Smooth muscle cell (in vitro differentiated cells): ENCODE measurements around the gene DENND5B. TPM values are rescaled to one million over a fixed set of nuclear protein-coding genes. Genes with fewer than 3 reads are reported as not detected.

Experiments
- DNase-seq: peaks from one replicate; lab custom pipeline; 2025; ENCODE audit not compliant: unreplicated experiment; lab: John Stamatoyannopoulos, UW
- H2AFZ ChIP-seq: fragments of 200-600 bp; sonication (generic); 2 replicates; pipeline ENCODE4 v1.6.0; 2016; ENCODE audit warnings: antibody characterized with exemption, low read depth, mild to moderate bottlenecking
- H3F3A ChIP-seq: fragments of 200-600 bp; sonication (generic); 2 replicates; pipeline ENCODE4 v1.6.0; 2017; ENCODE audit warnings: antibody characterized with exemption, low read depth
- H3K27ac ChIP-seq: fragments of 200-600 bp; sonication (generic); 2 replicates; pipeline ENCODE4 v1.5.1; 2016; ENCODE audit warnings: low read depth, mild to moderate bottlenecking
- H3K27me3 ChIP-seq: fragments of 200-600 bp; sonication (generic); 2 replicates; pipeline ENCODE4 v1.6.1; 2016; ENCODE audit warnings: low read depth, mild to moderate bottlenecking
- H3K36me3 ChIP-seq: fragments of 200-600 bp; sonication (generic); 2 replicates; pipeline ENCODE4 v1.5.1; 2016; ENCODE audit warnings: low read depth
- H3K4me1 ChIP-seq: fragments of 200-600 bp; sonication (generic); 2 replicates; pipeline ENCODE4 v1.5.1; 2016; ENCODE audit warnings: low read depth
- H3K4me2 ChIP-seq: fragments of 200-600 bp; sonication (generic); 2 replicates; pipeline ENCODE4 v1.6.0; 2016; ENCODE audit warnings: mild to moderate bottlenecking
- H3K4me3 ChIP-seq: fragments of 200-600 bp; sonication (generic); 2 replicates; pipeline ENCODE4 v1.5.1; 2016; ENCODE audit warnings: mild to moderate bottlenecking
- H3K79me2 ChIP-seq: fragments of 200-600 bp; sonication (generic); 2 replicates; pipeline ENCODE4 v1.6.0; 2016; ENCODE audit warnings: low read depth, mild to moderate bottlenecking
- H3K9ac ChIP-seq: fragments of 200-600 bp; sonication (generic); 2 replicates; pipeline ENCODE4 v1.6.0; 2016; ENCODE audit warnings: low read depth
- H3K9me3 ChIP-seq: fragments of 200-600 bp; sonication (generic); replicated peaks from 2 replicates; pipeline ENCODE4 v1.5.1; 2016; ENCODE audit warnings: low read depth
- H4K20me1 ChIP-seq: fragments of 200-600 bp; sonication (generic); 2 replicates; pipeline ENCODE4 v1.6.0; 2016; ENCODE audit warnings: low read depth
- WGBS: methylation state at CpG from one replicate; pipeline ENCODE4 v1.1.7; 2016; ENCODE audit warnings: low lambda C conversion rate; 5-methylcytosine and 5-hydroxymethylcytosine counted together
- polyA plus RNA-seq: library from polyadenylated mRNA; unstranded; fragments of >200 nt; fragmentation: Nextera tagmentation; extraction: Ambion mirVana; gene quantifications from 2 replicates; pipeline ENCODE4 v1.2.1, GENCODE V29; 2016
- total RNA-seq: library from RNA; depleted of rRNA; stranded (reverse); fragments of >200 nt; gene quantifications from 2 replicates; pipeline ENCODE4 v1.2.3, GENCODE V29; 2014
- TF ChIP-seq, protein P1 (sequence below): fragments of 200-600 bp; sonication (generic); IDR thresholded peaks from 2 replicates; pipeline ENCODE4 v1.5.1; 2017; ENCODE audit warnings: borderline replicate concordance, mild to moderate bottlenecking, antibody characterized with exemption; ENCODE audit not compliant: insufficient read depth, poor library complexity, severe bottlenecking

Gene DENND5B
- total and polyA plus RNA-seq, 2 experiments from 2014 or later, result 12.3 to 12.7 TPM

DNA sequence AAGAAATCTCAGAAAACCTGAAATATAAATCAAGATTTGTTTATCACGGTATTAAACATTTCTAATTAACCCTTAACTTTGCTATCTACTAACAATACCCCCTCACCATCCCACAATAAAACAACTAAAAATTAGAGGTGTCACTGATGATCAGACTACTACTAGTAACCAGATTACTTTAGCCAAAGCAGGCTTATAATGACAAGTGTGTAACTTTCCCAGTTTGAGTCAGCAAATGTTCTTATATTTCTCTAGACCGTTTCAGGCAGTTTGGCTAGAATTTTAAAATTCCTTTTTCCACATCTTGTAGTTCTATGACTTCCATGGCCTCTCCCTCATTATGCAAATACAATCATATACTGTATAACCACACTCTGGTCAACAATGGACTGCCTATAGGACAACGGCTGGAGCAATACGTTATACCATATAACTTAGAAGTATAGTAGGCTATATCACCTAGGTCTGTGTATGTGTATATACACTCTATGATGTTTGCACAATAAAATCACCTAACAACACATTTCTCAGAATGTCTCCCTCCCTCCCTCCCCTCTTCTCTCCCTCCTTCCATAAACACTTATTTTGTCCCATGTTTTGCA lies 102.1 kb downstream of the DENND5B start:
- Histone ChIP-seq H2AFZ (no peak overlapping the region), H3K4me2 (no peak overlapping the region), H3K9ac (no peak overlapping the region), H3K4me3 (no peak overlapping the region), H3K9me3 (no peaks in the 10 kb centered on the region), H3K79me2 (no peaks in the 10 kb centered on the region), H3K27ac (no peak overlapping the region), H4K20me1 (no peaks in the 10 kb centered on the region), H3K27me3 (no peaks in the 10 kb centered on the region), H3K4me1 (no peaks in the 10 kb centered on the region), H3K36me3 (no peaks in the 10 kb centered on the region), H3F3A (no peaks in the 10 kb centered on the region)
- 92% methylated on average over 4 of the region's 4 CpGs for WGBS
- DNase-seq, result no peak
- TF ChIP-seq, protein P1, sequence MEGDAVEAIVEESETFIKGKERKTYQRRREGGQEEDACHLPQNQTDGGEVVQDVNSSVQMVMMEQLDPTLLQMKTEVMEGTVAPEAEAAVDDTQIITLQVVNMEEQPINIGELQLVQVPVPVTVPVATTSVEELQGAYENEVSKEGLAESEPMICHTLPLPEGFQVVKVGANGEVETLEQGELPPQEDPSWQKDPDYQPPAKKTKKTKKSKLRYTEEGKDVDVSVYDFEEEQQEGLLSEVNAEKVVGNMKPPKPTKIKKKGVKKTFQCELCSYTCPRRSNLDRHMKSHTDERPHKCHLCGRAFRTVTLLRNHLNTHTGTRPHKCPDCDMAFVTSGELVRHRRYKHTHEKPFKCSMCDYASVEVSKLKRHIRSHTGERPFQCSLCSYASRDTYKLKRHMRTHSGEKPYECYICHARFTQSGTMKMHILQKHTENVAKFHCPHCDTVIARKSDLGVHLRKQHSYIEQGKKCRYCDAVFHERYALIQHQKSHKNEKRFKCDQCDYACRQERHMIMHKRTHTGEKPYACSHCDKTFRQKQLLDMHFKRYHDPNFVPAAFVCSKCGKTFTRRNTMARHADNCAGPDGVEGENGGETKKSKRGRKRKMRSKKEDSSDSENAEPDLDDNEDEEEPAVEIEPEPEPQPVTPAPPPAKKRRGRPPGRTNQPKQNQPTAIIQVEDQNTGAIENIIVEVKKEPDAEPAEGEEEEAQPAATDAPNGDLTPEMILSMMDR, result no peak

DNA sequence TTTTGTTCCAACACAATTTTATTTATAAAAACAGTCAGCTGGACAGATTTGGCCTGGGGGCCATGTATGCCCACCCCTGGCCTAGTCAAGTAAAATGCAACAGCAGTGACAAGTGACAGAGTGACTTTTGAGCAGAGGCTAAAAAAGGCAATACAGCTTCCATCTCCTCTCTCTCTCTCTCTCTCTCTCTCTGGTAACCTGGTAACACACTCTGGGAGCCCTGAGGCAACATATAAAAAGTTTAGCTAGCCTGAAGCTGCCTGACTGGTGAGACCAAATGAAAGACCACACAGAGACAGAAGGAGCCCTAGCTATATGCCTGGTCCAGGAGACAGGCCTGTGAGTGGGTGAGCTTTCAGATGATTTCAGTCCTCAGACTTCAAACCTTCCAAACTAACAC lies 105.4 kb downstream of the DENND5B start:
- H3K36me3 ChIP-seq, result no peaks in the 10 kb centered on the region
- TF ChIP-seq, protein P1, result no peak
- H3K27me3 ChIP-seq, result no peaks in the 10 kb centered on the region
- H3K4me1 ChIP-seq, result no peaks in the 10 kb centered on the region
- no peaks in the 10 kb centered on the region for H3K79me2 ChIP-seq
- H3K9me3 ChIP-seq, result no peaks in the 10 kb centered on the region
- DNase-seq, result no peak
- H3F3A ChIP-seq, result no peaks in the 10 kb centered on the region
- H3K9ac ChIP-seq, result no peak overlapping the region
- no peak overlapping the region for H2AFZ ChIP-seq
- no peak overlapping the region for H3K27ac ChIP-seq
- no peak overlapping the region for H3K4me3 ChIP-seq
- H3K4me2 ChIP-seq, result no peak overlapping the region
- no peaks in the 10 kb centered on the region for H4K20me1 ChIP-seq

DNA sequence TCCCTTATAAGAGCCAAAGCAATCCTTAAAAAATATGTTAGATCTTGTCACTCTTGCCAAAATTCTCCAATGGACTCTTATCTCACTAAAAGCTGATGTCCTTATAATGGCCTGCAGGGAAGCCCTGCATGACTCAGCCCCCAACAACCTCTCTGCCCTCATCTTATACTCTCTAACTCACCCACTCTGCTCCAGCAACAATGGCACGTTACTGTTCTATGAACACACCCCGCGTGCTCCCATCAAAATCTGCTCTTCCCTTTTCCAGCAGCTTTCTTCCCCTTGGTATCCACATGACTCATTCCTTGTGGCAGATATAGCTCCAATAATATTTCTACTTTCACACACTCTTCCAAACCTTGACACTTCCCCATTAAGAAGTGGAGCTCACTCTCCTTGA lies 108.1 kb downstream of the DENND5B start:
- 56% methylated on average over 3 of the region's 3 CpGs for WGBS

More for the DNA sequence above, 108.1 kb downstream of the DENND5B start:
- H3K4me3 ChIP-seq, result no peak overlapping the region
- H3K4me1 ChIP-seq, result no peaks in the 10 kb centered on the region
- H3F3A ChIP-seq, result no peaks in the 10 kb centered on the region
- H3K27ac ChIP-seq, result no peak overlapping the region
- H2AFZ ChIP-seq, result no peak overlapping the region
- DNase-seq, result no peak
- no peaks in the 10 kb centered on the region for H3K36me3 ChIP-seq
- no peaks in the 10 kb centered on the region for H3K9me3 ChIP-seq
- no peaks in the 10 kb centered on the region for H3K27me3 ChIP-seq
- H3K9ac ChIP-seq, result no peak overlapping the region
- no peak overlapping the region for H3K4me2 ChIP-seq
- no peaks in the 10 kb centered on the region for H4K20me1 ChIP-seq
- TF ChIP-seq, protein P1, result no peak
- no peaks in the 10 kb centered on the region for H3K79me2 ChIP-seq
